HG02610 (cell line): ENCODE results near the gene KCNMA1.

ENCODE experiments used
- ATAC-seq: cut with Tn5 transposase; IDR thresholded peaks from one replicate; pipeline ENCODE4 v1.9.1; 2021; ENCODE audit warnings: mild to moderate bottlenecking, moderate library complexity; ENCODE audit not compliant: unreplicated experiment

KCNMA1 gene

GRCh38 chr10:77635402-77636227 lies 2.0 kb downstream of the KCNMA1 start:
- no peak for ATAC-seq

- ATAC-seq, result no peak
These were observed 2.7 kb downstream of the KCNMA1 start for GRCh38 chr10:77634939-77635338.

- no peak for ATAC-seq
These were observed 4.2 kb downstream of the KCNMA1 start for GRCh38 chr10:77633376-77633775.

GRCh38 chr10:77631241-77631640 lies 6.4 kb downstream of the KCNMA1 start:
- no peak for ATAC-seq

- ATAC-seq, result no peak
These were observed 7.1 kb downstream of the KCNMA1 start for GRCh38 chr10:77630507-77630848.

- no peak for ATAC-seq
These were observed 7.7 kb downstream of the KCNMA1 start for GRCh38 chr10:77629775-77630506.

- ATAC-seq, result no peak
These were observed 8.5 kb downstream of the KCNMA1 start for GRCh38 chr10:77628906-77629730.

- ATAC-seq, result no peak
These were observed 11.2 kb downstream of the KCNMA1 start for GRCh38 chr10:77626266-77626935.

GRCh38 chr10:77625379-77625778 lies 12.2 kb downstream of the KCNMA1 start:
- ATAC-seq, result no peak

- ATAC-seq, result peak; percentile 65
These were observed 14.7 kb downstream of the KCNMA1 start for GRCh38 chr10:77622889-77623291.

GRCh38 chr10:77620731-77621130 lies 16.9 kb downstream of the KCNMA1 start:
- no peak for ATAC-seq

GRCh38 chr10:77619964-77620703 lies 17.5 kb downstream of the KCNMA1 start:
- ATAC-seq, result no peak

- no peak for ATAC-seq
These were observed 19.5 kb downstream of the KCNMA1 start for GRCh38 chr10:77618117-77618516.

GRCh38 chr10:77616766-77617165 lies 20.8 kb downstream of the KCNMA1 start:
- ATAC-seq, result no peak

GRCh38 chr10:77614778-77615625 lies 22.6 kb downstream of the KCNMA1 start:
- ATAC-seq, result no peak

GRCh38 chr10:77613476-77614130 lies 24.0 kb downstream of the KCNMA1 start:
- ATAC-seq, result no peak

- ATAC-seq, result no peak
These were observed 25.9 kb downstream of the KCNMA1 start for GRCh38 chr10:77611670-77612069.

- ATAC-seq, result no peak
These were observed 26.4 kb downstream of the KCNMA1 start for GRCh38 chr10:77611221-77611620.

- no peak for ATAC-seq
These were observed 27.8 kb downstream of the KCNMA1 start for GRCh38 chr10:77609781-77610272.
